DMS 273 (cell line): ENCODE data around the gene ZDHHC11.
"Not testable (repeated sequence)": the region's sequence is repeated elsewhere in the genome, so short reads cannot be mapped to it uniquely, and the experiment has no call there.

Experiments
- DNase-seq: peaks from one replicate; lab custom pipeline; 2025; ENCODE audit not compliant: unreplicated experiment; lab: John Stamatoyannopoulos, UW

ZDHHC11 gene

DNA sequence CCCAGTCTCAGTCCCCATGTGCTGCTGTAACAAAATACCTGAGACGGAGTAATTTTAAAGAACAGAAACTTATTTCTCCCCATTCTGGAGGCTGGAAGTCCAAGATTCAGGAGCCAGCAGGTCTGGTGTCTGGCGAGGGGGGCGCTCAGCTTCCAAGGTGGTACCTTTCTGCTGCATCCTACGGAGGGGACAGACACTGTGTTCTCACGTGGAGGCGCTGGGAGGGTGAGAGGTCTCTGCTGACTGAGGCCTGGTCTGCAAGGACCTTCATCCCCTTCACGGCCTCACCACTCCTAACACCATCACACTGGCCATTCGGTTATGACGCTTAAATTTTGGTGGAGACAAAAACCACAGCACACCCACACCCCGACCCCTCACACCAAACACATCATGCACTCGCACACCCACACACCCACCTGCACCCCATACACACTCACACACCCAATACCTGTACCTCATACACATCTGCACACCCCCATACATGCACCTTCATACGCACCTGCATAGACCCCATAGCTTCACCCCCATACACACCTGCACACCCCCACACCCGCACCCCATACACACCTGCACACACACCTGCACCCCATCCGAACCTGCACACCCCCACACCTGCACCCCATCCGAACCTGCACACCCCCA, 9.8 kb upstream of the ZDHHC11 start:
- no peak for DNase-seq

DNA sequence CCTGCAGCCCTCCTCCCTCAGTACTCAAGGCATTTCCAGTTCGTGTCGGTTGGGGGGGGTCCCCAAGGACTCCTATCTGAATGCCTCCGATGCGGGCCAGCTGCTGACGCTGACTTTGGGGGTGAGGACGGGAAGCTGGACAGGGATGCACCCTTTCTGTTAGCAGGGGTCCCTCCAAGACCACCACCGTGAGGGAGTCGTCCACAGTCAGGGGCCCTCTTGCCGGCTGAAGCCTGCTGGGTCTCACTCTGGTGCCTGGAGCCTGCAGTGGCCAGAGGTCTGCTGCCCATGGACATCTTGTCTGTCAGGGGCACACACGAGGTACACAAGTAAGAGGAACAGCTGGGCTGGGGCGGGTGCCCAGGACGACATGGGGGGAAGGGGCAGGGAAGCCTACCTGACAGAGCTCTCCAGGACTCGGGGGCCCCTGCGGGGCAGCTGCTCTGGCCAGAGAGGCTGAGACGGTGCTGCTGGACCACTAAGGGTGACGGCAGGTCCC, 9.1 kb upstream of the ZDHHC11 start:
- DNase-seq = no peak

DNA sequence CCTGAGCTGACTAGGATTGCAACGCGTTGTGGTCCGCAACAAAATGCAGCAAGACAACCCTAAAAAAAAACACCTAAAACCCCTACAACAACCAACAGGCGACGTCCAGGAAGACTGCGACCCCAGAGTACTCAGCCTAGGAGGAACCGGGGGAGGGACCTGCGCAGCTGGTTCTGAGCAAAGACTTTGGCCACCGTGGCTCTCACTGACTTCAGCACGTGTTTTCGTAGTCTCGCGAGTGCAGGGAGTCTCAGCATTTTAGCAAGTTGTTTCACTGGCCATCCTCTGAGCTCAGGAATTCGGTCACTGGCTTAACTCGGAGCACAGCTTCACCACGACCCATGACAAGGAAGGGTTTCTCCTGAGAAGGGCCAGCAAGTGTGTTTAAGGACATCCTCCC, 8.6 kb upstream of the ZDHHC11 start:
- no peak for DNase-seq

DNA sequence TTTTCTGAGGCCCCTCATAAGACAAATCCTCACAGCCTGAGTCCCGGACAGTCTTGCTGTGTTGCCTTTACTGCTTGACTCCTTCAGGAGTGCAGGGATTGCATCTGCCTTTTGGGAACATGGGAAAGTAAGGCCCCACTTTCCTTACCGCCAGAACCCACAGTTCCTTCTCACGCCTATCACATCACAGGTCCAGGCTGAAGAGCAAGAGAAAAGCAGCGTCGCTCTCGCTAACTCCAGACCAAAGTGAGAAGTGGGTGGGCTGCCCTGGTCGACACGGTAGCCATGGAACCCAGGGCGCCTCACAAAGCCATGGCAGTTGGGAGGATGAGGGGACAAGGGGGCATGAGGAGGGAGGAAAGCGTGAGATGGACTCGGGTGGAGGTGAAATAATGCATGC, 7.9 kb upstream of the ZDHHC11 start:
- DNase-seq = peak; percentile 31

DNA sequence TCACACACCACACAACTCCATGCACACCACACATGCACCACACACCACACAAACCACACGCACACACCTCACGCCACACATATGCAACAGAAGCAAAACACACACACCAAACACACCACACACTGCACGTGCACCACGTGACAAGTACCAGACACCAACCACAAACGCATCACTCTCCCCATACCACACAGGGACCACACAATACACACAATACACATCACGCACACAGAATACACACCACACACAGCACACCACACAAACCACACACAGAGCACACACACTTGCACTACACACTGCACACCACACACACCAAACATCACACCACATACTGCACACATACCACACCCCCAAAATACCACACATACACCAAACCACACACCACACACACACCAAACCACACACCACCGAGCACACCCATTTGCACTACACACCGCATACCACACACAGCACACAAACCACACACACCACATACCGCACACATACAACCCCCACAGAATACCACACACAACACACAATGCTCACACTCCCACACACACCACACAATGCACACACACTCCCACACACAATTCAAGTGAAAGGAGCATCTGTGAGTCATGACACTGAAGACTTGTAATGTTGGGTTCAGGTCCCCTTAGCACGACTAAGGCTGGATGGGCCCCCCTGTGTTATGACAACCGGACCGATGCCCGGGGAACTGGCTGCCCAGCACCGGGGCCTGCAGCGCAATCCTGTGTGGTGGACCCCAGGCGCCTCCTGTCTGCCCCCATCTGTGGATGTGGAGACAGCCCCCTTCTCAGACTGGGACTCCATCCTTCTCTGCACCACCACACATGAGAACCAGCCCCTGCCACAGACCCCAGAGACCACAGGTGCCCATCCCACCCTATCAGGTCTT, 6.0 kb upstream of the ZDHHC11 start:
- no peak for DNase-seq

DNA sequence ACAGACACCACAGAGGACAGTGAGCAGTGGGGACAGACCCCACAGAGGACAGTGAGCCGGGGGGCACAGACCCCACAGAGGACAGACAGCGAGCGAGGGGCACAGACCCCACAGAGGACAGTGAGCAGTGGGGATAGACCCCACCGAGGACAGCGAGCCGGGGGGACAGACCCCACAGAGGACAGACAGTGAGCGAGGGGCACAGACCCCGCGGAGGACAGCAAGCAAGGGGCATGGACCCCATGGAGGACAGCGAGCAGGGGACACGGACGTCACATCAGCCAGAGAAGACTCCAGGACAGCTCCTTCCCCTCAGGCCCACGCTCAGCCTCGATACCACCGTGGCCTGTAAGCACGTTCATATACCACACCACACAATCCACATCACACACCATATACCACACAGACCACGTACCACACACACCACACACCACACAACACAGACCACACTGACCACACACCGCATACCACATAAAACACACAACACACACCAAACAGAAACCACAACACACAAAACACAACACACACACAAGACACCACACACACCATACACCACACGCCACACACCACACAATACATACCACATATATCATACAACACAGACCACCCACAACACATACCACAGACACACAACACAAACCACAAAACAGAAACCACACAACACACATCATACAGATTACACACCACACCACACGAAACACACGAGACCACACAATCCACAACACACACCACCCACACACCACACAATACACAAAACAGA, 5.2 kb upstream of the ZDHHC11 start:
- DNase-seq = peak; percentile 37

DNA sequence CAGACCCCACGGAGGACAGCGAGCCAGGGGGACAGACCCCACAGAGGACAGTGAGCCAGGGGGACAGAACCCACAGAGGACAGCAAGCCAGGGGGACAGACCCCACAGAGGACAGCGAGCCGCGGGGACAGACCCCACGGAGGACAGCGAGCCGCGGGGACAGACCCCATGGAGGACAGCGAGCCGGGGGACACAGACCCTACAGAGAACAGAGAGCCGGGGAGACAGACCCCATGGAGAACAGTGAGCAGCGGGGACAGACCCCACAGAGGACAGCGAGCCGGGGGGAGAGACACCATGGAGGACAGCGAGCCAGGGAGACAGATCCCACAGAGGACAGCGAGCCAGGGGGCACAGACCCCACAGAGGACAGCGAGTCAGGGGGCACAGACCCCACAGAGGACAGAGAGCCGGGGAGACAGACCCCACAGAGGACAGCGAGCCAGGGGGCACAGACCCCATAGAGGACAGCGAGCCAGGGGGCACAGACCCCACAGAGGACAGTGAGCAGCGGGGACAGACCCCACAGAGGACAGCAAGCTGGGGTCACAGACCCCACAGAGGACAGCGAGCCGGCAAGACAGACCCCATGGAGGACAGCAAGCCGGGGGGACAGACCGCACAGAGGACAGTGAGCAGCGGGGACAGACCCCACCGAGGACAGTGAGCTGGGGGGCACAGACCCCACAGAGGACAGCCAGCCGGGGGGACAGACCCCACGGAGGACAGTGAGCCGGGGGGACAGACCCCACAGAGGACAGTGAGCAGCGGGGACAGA, 4.4 kb upstream of the ZDHHC11 start:
- no peak for DNase-seq

DNA sequence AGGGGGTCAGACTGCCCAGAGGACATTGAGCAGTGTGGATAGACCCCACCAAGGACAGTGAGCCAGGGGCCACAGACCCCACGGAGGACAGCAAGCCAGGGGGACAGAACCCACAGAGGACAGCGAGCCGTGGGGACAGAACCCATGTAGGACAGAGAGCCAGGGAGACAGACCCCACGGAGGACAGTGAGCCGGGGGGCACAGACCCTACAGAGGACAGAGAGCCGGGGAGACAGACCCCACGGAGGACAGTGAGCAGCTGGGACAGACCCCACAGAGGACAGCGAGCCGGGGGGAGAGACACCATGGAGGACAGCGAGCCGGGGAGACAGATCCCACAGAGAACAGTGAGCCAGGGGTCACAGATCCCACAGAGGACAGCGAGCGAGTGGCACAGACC, 3.4 kb upstream of the ZDHHC11 start:
- no peak for DNase-seq

DNA sequence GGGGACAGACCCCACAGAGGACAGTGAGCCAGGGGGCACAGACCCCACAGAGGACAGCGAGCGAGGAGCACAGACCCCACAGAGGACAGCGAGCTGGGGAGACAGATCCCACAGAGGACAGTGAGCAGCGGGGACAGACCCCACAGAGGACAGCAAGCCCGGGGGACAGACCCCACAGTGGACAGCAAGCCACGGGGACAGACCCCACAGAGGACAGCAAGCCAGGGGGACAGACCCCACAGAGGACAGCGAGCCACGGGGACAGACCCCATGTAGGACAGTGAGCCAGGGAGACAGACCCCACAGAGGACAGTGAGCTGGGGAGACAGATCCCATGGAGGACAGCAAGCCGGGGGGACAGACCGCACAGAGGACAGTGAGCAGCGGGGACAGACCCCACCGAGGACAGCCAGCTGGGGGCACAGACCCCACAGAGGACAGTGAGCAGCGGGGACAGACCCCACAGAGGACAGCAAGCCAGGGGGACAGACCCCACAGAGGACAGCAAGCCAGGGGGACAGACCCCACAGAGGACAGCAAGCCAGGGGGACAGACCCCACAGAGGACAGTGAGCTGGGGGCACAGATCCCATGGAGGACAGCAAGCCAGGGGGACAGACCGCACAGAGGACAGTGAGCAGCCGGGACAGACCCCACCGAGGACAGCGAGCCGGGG, 2.8 kb upstream of the ZDHHC11 start:
- DNase-seq = not testable (repeated sequence)

DNA sequence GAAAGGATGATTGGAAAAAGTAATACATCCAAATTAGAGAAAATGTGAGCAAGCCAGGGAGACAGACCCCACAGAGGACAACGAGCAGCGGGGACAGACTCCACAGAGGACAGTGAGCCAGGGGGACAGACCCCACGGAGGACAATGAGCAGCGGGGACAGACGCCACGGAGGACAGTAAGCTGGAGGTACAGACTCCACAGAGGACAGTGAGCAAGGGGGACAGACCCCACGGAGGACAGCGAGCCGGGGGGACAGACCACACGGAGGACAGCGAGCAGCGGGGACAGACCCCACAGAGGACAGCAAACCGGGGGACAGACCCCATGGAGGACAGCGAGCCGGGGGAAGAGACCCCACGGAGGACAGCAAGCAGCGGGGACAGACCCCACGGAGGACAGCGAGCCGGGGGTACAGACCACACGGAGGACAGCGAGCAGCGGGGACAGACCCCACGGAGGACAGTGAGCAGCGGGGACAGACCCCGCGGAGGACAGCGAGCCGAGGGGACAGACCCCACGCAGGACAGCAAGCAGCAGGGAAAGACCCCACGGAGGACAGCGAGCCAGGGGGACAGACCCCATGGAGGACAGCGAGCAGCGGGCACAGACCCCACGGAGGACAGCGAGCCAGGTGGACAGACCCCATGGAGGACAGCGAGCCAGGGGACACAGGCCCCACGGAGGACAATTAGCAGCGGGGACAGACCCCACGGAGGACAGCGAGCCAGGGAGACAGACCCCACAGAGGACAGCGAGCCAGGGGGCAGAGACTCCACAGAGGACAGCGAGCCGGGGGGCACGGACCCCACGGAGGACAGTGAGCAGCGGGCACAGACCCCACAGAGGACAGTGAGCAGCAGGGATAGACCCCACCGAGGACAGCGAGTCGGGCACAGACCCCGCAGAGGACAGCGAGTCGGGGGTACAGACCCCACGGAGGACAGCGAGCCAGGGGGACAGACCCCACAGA, 1.9 kb upstream of the ZDHHC11 start:
- DNase-seq = no peak

DNA sequence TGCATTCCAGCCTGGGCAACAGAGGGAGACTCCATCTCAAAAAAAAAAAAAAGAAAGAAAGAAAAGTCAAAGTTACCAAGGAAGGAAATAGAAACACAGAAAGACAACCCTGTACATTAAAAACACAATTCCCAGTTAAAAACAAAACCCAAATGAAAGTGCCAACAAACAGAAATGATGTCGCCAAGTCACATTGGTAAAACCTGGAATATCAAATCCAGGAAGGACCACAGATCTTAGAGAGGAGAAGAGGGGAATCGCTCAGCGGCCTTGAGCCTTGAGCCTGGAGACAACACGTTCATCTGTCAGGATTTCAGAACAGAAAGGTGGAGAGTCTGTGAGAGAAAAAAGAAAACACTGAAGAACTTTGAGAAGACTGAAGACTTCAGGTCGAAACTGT, 1.2 kb upstream of the ZDHHC11 start:
- DNase-seq = no peak

DNA sequence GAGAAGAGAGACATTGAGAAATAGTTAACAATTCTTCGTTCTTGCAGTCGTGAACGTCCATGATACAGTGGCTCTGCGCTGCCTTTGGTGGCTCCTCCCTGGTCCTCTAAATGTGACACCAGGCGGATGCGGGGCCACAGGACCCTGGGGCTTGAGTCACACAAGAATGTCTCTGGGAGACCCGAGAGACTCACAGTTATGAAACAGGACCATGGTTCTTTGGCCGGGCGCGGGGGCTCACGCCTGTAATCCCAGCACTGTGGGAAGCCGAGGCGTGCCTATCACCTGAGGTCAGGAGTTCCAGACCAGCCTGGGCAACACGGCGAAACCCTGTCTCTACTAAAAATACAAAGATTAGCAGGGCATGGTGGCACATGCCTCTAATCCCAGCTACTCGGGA, 767 bp upstream of the ZDHHC11 start:
- no peak for DNase-seq

DNA sequence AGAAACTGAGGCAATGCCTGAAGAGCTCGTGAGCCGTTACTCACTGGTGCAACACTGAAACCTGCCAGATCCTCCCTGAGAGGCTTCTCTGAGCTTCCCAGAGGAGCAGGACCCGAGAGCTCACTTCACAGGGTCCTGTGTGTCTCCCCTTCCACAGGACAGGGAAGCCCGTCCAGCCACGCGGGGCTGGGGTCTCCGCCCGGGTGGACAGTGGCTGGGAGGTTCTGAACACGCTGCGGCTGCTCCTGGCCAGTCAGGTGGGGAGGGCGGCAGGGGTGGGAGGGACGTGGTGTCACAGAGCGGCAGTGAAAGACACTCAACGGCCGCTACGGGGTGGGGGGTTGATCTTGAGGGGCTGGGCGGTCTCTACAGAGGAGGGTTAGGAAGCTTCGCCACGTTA, 290 bp upstream of the ZDHHC11 start:
- no peak for DNase-seq

DNA sequence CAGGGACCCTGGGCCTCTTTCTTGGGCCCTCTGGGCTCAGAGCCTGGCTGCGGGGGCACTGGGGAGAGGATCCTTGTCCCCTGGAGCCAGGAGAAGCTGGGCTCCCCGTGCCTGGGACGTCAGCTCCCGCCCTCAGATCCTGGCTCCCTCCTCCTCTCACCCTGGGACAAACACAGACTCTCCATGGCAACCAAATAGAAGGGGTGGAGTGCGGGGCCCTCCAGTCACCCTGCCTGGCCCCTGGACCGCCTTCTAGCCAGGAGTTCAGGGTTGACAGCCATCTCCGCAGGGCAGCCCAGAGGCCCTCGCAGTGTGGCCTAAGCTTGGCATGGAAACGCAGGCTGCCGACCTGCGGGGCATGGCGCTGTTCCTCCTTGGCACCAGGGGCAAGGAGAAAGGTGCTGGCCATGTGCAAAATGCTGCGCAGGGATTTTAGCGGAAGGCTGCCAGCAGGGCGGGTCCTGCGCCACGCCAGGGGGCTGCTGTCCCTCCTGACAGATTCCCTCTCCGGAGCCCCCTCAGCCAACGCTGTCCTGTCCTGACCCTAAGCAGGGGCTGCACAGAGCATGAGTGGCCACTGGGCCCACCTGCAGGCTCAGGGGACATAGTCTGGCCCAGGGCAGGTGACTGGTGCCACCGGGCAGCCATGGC, 1.0 kb downstream of the ZDHHC11 start:
- no peak for DNase-seq

DNA sequence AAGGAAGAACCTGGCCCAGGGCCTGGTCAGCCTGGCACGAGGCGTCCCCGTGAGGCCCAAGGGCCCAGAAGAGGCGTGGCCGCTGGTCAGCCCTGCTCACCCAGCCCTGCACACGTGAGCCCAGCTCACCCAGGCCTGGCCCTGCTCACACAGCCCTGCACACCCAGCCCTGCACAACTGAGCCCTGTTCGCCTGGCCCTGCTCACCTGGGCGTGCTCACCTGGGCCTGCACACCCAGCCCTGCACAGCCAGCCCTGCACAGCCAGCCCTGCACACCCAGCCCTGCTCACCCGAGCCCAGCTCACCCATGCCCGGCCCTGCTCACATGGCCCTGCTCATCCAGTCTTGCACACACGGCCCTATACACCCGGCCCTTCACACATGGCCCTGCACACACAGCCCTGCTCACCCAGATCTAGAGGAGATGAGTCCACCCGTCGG, 2.1 kb downstream of the ZDHHC11 start:
- DNase-seq = no peak

DNA sequence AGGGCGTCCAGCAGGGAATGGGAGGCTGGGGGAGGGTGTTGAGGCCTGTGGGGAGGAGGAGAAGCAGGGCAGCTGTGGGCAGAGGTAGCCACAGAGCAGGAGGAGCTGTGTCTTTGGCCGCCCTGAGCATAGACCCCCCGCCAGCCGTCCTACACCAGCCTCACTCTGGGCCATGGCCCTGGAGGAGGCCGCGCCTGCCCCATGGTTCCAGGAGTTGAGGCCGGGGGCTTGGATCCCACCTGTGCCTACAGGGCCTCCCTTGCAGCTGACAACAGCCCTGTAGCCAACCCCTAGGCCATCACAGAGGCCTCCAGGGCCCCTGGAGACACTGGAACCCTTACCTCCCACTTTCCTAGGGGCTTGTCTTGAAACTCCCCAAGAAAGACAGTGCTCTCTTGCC, 3.0 kb downstream of the ZDHHC11 start:
- not testable (repeated sequence) for DNase-seq

DNA sequence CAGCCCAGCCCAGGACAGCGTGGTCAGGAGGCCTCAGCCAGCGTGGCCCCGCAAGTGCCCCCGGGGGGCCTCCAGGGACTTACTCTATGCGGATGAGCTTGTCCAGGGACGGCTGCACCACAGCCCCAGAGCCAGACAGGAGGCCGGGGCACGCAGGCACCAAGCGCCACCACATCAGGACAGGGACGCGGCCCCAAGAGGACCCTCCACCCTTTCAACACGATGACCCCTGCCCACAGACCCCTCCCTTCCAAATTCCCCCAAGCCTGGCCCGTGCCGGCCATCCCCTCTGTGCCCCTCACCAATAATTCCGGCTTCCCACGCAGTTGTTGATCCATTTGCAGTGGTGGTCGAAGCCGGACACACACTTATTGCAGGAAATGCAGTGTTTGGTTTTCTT, 3.6 kb downstream of the ZDHHC11 start:
- DNase-seq = not testable (repeated sequence)

DNA sequence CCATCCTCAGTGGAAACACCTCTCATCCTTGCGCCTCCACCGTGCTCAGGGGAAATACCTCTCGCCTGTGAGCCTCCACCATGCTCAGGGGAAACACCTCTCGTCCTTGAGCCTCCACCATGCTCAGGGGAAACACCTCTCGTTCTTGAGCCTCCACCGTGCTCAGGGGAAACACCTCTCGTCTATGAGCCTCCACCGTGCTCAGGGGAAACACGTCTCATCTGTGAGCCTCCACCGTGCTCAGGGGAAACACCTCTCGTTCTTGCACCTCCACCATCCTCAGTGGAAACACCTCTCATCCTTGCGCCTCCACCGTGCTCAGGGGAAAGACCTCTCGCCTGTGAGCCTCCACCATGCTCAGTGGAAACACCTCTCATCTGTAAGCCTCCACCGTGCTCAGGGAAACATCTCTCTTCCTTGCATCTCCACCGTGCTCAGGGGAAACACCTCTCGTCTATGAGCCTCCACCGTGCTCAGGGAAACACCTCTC, 4.1 kb downstream of the ZDHHC11 start:
- not testable (repeated sequence) for DNase-seq
